ENCODE data around the gene MBNL2. TPM values are rescaled to one million over a fixed set of nuclear protein-coding genes. Genes with fewer than 3 reads are reported as not detected.

Gene MBNL2
- total and polyA plus RNA-seq, 2 experiments from 2014 or later = 0.55 to 3.2 TPM

- no peak overlapping the region for H3K4me3 ChIP-seq
- no peak overlapping the region for H3K27ac Mint-ChIP-seq
- no peaks in the 10 kb centered on the region for H4K20me1 ChIP-seq (replicated peaks; ENCODE audit: insufficient read depth)
- no peak for TF ChIP-seq ETS1 (IDR thresholded peaks at IDR 0.05)
- TF ChIP-seq, protein P1, sequence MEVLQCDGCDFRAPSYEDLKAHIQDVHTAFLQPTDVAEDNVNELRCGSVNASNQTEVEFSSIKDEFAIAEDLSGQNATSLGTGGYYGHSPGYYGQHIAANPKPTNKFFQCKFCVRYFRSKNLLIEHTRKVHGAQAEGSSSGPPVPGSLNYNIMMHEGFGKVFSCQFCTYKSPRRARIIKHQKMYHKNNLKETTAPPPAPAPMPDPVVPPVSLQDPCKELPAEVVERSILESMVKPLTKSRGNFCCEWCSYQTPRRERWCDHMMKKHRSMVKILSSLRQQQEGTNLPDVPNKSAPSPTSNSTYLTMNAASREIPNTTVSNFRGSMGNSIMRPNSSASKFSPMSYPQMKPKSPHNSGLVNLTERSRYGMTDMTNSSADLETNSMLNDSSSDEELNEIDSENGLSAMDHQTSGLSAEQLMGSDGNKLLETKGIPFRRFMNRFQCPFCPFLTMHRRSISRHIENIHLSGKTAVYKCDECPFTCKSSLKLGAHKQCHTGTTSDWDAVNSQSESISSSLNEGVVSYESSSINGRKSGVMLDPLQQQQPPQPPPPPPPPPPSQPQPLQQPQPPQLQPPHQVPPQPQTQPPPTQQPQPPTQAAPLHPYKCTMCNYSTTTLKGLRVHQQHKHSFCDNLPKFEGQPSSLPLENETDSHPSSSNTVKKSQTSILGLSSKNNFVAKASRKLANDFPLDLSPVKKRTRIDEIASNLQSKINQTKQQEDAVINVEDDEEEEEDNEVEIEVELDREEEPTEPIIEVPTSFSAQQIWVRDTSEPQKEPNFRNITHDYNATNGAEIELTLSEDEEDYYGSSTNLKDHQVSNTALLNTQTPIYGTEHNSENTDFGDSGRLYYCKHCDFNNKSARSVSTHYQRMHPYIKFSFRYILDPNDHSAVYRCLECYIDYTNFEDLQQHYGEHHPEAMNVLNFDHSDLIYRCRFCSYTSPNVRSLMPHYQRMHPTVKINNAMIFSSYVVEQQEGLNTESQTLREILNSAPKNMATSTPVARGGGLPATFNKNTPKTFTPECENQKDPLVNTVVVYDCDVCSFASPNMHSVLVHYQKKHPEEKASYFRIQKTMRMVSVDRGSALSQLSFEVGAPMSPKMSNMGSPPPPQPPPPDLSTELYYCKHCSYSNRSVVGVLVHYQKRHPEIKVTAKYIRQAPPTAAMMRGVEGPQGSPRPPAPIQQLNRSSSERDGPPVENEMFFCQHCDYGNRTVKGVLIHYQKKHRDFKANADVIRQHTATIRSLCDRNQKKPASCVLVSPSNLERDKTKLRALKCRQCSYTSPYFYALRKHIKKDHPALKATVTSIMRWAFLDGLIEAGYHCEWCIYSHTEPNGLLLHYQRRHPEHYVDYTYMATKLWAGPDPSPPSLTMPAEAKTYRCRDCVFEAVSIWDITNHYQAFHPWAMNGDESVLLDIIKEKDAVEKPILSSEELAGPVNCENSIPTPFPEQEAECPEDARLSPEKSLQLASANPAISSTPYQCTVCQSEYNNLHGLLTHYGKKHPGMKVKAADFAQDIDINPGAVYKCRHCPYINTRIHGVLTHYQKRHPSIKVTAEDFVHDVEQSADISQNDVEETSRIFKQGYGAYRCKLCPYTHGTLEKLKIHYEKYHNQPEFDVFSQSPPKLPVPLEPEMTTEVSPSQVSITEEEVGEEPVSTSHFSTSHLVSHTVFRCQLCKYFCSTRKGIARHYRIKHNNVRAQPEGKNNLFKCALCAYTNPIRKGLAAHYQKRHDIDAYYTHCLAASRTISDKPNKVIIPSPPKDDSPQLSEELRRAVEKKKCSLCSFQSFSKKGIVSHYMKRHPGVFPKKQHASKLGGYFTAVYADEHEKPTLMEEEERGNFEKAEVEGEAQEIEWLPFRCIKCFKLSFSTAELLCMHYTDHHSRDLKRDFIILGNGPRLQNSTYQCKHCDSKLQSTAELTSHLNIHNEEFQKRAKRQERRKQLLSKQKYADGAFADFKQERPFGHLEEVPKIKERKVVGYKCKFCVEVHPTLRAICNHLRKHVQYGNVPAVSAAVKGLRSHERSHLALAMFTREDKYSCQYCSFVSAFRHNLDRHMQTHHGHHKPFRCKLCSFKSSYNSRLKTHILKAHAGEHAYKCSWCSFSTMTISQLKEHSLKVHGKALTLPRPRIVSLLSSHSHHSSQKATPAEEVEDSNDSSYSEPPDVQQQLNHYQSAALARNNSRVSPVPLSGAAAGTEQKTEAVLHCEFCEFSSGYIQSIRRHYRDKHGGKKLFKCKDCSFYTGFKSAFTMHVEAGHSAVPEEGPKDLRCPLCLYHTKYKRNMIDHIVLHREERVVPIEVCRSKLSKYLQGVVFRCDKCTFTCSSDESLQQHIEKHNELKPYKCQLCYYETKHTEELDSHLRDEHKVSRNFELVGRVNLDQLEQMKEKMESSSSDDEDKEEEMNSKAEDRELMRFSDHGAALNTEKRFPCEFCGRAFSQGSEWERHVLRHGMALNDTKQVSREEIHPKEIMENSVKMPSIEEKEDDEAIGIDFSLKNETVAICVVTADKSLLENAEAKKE (CRISPR knock-in tag; IDR thresholded peaks at IDR 0.05) = no peak
- no peak for TF ChIP-seq ZNF331 (CRISPR knock-in tag; IDR thresholded peaks at IDR 0.05; ENCODE audit: low read depth)
- TF ChIP-seq POLR2AphosphoS5 (IDR thresholded peaks at IDR 0.05; ENCODE audit: low read depth) = no peak
- no peak for TF ChIP-seq CREB1 (CRISPR knock-in tag; IDR thresholded peaks at IDR 0.05; ENCODE audit: low read depth)
- TF ChIP-seq REST (IDR thresholded peaks at IDR 0.05; ENCODE audit: unreplicated experiment) = no peak
- H3K9me2 ChIP-seq (ENCODE audit: insufficient read depth) = no peaks in the 10 kb centered on the region
- no peaks in the 10 kb centered on the region for H3K27me3 Mint-ChIP-seq (ENCODE audit: insufficient read depth, low read depth, poor library complexity)
- H2AFZ ChIP-seq = no peak overlapping the region
- no peaks in the 10 kb centered on the region for H3K79me2 ChIP-seq (replicated peaks; ENCODE audit: insufficient read depth)
- H3K4me1 ChIP-seq (ENCODE audit: insufficient read depth) = no peaks in the 10 kb centered on the region
- no peak overlapping the region for H3K4me3 Mint-ChIP-seq
- no peaks in the 10 kb centered on the region for H3F3A ChIP-seq (replicated peaks; ENCODE audit: low read depth)
- no peaks in the 10 kb centered on the region for H3K36me3 Mint-ChIP-seq (ENCODE audit: low read depth)
- DNase-seq (ENCODE audit: low spot score) (no peak), ATAC-seq (no peak)
- H3K9me3 Mint-ChIP-seq = no peaks in the 10 kb centered on the region; the same call in 2 of the 3 replicates
- H3K27me3 ChIP-seq (ENCODE audit: insufficient read depth) = no peaks in the 10 kb centered on the region
- H3K4me1 Mint-ChIP-seq = peaks cover 2% of the 10 kb centered on the region; the same call in 1 of the 3 replicates
- H3K27ac ChIP-seq (ENCODE audit: low read depth) = no peak overlapping the region
- no peak overlapping the region for H3K4me2 ChIP-seq
- no peaks in the 10 kb centered on the region for H3K36me3 ChIP-seq (ENCODE audit: insufficient read depth)
Measured at GRCh38 chr13:97376981-97377380, 154.8 kb downstream of the MBNL2 start.
